HepG2 (cell line): Measurements from ENCODE around the gene NSUN3. TPM values are rescaled to one million over a fixed set of nuclear protein-coding genes. Genes with fewer than 3 reads are reported as not detected.
A peak's percentile ranks its signal among the peaks of the same experiment; 100 is the strongest.

Source experiments
- ARID4A ChIP-seq: sonication (generic); formaldehyde crosslinking; IDR thresholded peaks from 2 replicates; pipeline ENCODE4 v1.5.0; 2020; ENCODE audit warnings: mild to moderate bottlenecking, missing genetic modification reagents, borderline replicate concordance
- CCAR2 ChIP-seq: fragments of 200-400 bp; formaldehyde crosslinking; optimal IDR thresholded peaks from 2 replicates; pipeline ENCODE3; 2018; ENCODE audit warnings: low read depth, mild to moderate bottlenecking, low read length, moderate library complexity
- DNMT1 ChIP-seq: sonication (generic); formaldehyde crosslinking; IDR thresholded peaks from 2 replicates; pipeline ENCODE4 v1.5.1; 2020; ENCODE audit warnings: mild to moderate bottlenecking, missing genetic modification reagents
- E2F2 ChIP-seq: sonication (generic); formaldehyde crosslinking; IDR thresholded peaks from 2 replicates; pipeline ENCODE4 v1.4.0; 2020; ENCODE audit warnings: missing genetic modification reagents, borderline replicate concordance
- ELF4 ChIP-seq: sonication (generic); formaldehyde crosslinking; IDR thresholded peaks from 2 replicates; pipeline ENCODE4 v1.5.0; 2020; ENCODE audit warnings: missing genetic modification reagents, mild to moderate bottlenecking, moderate library complexity, borderline replicate concordance
- ETV6 ChIP-seq: sonication (generic); formaldehyde crosslinking; conservative IDR thresholded peaks from 2 replicates; pipeline ENCODE4 v1.4.0; 2020; ENCODE audit warnings: missing genetic modification reagents
- FLYWCH1 ChIP-seq: sonication (generic); formaldehyde crosslinking; IDR thresholded peaks from 2 replicates; pipeline ENCODE4 v1.8.1; 2023; ENCODE audit warnings: mild to moderate bottlenecking, missing genetic modification reagents
- FOXA1 ChIP-seq, 2 experiments: fragments of 450-650 bp in 1 of 2; sonication (generic) in 1 of 2; formaldehyde crosslinking in 1 of 2; IDR thresholded peaks; 2 replicates each; pipeline versions ENCODE4 v1.4.0 to v1.6.1; 2016 to 2020; ENCODE audit warnings: missing genetic modification reagents in 1 of 2
- HDAC1 ChIP-seq: sonication (generic); formaldehyde crosslinking; IDR thresholded peaks from 2 replicates; pipeline ENCODE4 v1.5.1; 2020; ENCODE audit warnings: mild to moderate bottlenecking, missing genetic modification reagents
- HHEX ChIP-seq: IDR thresholded peaks from 2 replicates; pipeline ENCODE4 v1.6.1; 2016; ENCODE audit warnings: control low read depth
- NCOA2 ChIP-seq: sonication (generic); formaldehyde crosslinking; IDR thresholded peaks from 2 replicates; pipeline ENCODE4 v1.8.0; 2022; ENCODE audit warnings: inconsistent platforms
- ONECUT2 ChIP-seq: sonication (generic); formaldehyde crosslinking; IDR thresholded peaks from 2 replicates; pipeline ENCODE4 v1.4.0; 2020; ENCODE audit warnings: missing genetic modification reagents
- SAP130 ChIP-seq: IDR thresholded peaks from 2 replicates; pipeline ENCODE4 v1.6.1; 2016; ENCODE audit warnings: low read depth
- SRF ChIP-seq: IDR thresholded peaks from 2 replicates; pipeline ENCODE4 v1.6.1; 2011; ENCODE audit warnings: mild to moderate bottlenecking, low read depth, low read length, moderate library complexity
- YEATS4 ChIP-seq: sonication (generic); formaldehyde crosslinking; IDR thresholded peaks from 2 replicates; pipeline ENCODE4 v1.4.0; 2020; ENCODE audit warnings: missing genetic modification reagents, borderline replicate concordance
- ZBTB38 ChIP-seq: sonication (generic); formaldehyde crosslinking; IDR thresholded peaks from 2 replicates; pipeline ENCODE4 v1.5.1; 2020; ENCODE audit warnings: mild to moderate bottlenecking, missing genetic modification reagents
- ZNF235 ChIP-seq: sonication (generic); formaldehyde crosslinking; IDR thresholded peaks from 2 replicates; pipeline ENCODE4 v1.8.1; 2023; ENCODE audit warnings: mild to moderate bottlenecking, missing genetic modification reagents, borderline replicate concordance
- ZNF724P ChIP-seq: sonication (generic); formaldehyde crosslinking; IDR thresholded peaks from 2 replicates; pipeline ENCODE4 v1.8.0; 2022; ENCODE audit warnings: missing genetic modification reagents, borderline replicate concordance
- ZNF737 ChIP-seq: sonication (generic); formaldehyde crosslinking; IDR thresholded peaks from 2 replicates; pipeline ENCODE4 v1.5.0; 2020; ENCODE audit warnings: missing genetic modification reagents, mild to moderate bottlenecking, borderline replicate concordance
- ZNF773 ChIP-seq: sonication (generic); formaldehyde crosslinking; IDR thresholded peaks from 2 replicates; pipeline ENCODE4 v1.4.0; 2020; ENCODE audit warnings: missing genetic modification reagents, borderline replicate concordance
- ZNF839 ChIP-seq: sonication (generic); formaldehyde crosslinking; IDR thresholded peaks from 2 replicates; pipeline ENCODE4 v1.4.0; 2020; ENCODE audit warnings: missing genetic modification reagents, mild to moderate bottlenecking, borderline replicate concordance
- polyA plus RNA-seq, 8 experiments: library from polyadenylated mRNA; depleted of rRNA in 3 of 8; stranded (reverse) in 7 of 8; unstranded in 1 of 8; fragments of >200 nt; fragmentation: Illumina TruSeq in 4 of 8; extraction: Trizol in 4 of 8; gene quantifications; 2 replicates each; pipeline versions ENCODE4 v1.2.1 to v1.2.3, GENCODE V29; 2011 to 2016; ENCODE audit warnings: low read depth in 4 of 8, missing spikeins in 1 of 8, mixed read lengths in 1 of 8; ENCODE audit not compliant: insufficient read depth in 1 of 8
- total RNA-seq, 5 experiments: library from RNA; depleted of rRNA; stranded (reverse); fragments of >200 nt; fragmentation: Illumina TruSeq; extraction: Trizol; gene quantifications; 2 replicates each; pipeline ENCODE4 v1.2.3, GENCODE V29; 2016; ENCODE audit warnings: low read depth in 1 of 5
- TF ChIP-seq, protein P1 (sequence below): sonication (generic); formaldehyde crosslinking; IDR thresholded peaks from 2 replicates; pipeline ENCODE4 v1.4.0; 2020; ENCODE audit warnings: missing genetic modification reagents, borderline replicate concordance

The NSUN3 gene
- total and polyA plus RNA-seq, 2 of the 13 experiments (the other 11 are each of a cell fraction or from before 2014, with no cell fraction given) = 3.2 to 10.6 TPM

GRCh38 chr3:94062513-94063404 is at the start of gene NSUN3, which contains the start of gene DHFR2 (continued):
- TF ChIP-seq ARID4A (CRISPR knock-in tag) (peak; percentile 63; the same call in 1 of the 2 replicates), ETV6 (no peak), ZNF724P (no peak), SAP130 (CRISPR knock-in tag) (peak; percentile 80), E2F2 (no peak), YEATS4 (CRISPR knock-in tag) (peak; percentile 35; the same call in 1 of the 2 replicates), ZNF839 (no peak), ZNF737 (CRISPR knock-in tag) (no peak; the same call in 1 of the 2 replicates), ONECUT2 (CRISPR knock-in tag) (peak; percentile 10; the same call in 1 of the 2 replicates), FLYWCH1 (CRISPR knock-in tag) (no peak), SRF (no peak), HDAC1 (CRISPR knock-in tag) (0 out of 2 replicates have a peak, but pooled peaks have one; percentile 24), ZBTB38 (CRISPR knock-in tag) (peak; percentile 46; the same call in 1 of the 2 replicates), FOXA1 (IDR thresholded peaks at IDR 0.05) (no peak), FOXA1 (CRISPR knock-in tag; IDR thresholded peaks at IDR 0.05) (no peak), NCOA2 (no peak), CCAR2 (no peak), DNMT1 (CRISPR knock-in tag) (no peak), ZNF235 (CRISPR knock-in tag) (no peak), ZNF773 (CRISPR knock-in tag) (no peak), ELF4 (CRISPR knock-in tag) (peak; percentile 96), HHEX (CRISPR knock-in tag) (no peak)
- TF ChIP-seq, protein P1, sequence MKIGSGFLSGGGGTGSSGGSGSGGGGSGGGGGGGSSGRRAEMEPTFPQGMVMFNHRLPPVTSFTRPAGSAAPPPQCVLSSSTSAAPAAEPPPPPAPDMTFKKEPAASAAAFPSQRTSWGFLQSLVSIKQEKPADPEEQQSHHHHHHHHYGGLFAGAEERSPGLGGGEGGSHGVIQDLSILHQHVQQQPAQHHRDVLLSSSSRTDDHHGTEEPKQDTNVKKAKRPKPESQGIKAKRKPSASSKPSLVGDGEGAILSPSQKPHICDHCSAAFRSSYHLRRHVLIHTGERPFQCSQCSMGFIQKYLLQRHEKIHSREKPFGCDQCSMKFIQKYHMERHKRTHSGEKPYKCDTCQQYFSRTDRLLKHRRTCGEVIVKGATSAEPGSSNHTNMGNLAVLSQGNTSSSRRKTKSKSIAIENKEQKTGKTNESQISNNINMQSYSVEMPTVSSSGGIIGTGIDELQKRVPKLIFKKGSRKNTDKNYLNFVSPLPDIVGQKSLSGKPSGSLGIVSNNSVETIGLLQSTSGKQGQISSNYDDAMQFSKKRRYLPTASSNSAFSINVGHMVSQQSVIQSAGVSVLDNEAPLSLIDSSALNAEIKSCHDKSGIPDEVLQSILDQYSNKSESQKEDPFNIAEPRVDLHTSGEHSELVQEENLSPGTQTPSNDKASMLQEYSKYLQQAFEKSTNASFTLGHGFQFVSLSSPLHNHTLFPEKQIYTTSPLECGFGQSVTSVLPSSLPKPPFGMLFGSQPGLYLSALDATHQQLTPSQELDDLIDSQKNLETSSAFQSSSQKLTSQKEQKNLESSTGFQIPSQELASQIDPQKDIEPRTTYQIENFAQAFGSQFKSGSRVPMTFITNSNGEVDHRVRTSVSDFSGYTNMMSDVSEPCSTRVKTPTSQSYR (CRISPR knock-in tag) = no peak
